Esophagus (tissue), 2 donors: ENCODE results near the gene TMCO4. TPM values are rescaled to one million over a fixed set of nuclear protein-coding genes. Genes with fewer than 3 reads are reported as not detected.

ENCODE experiments used
- H3K27ac ChIP-seq, 2 donors: one replicate each; pipeline ENCODE4 v1.5.1; 2013; ENCODE audit warnings: low read depth in 2 of 2, mild to moderate bottlenecking in 2 of 2, inconsistent platforms in 1 of 2, low read length in 1 of 2, moderate library complexity in 1 of 2
- H3K27me3 ChIP-seq, 2 donors: one replicate each; pipeline ENCODE4 v1.6.1; 2013; ENCODE audit warnings: low read length in 2 of 2, control low read depth in 1 of 2, mild to moderate bottlenecking in 1 of 2; ENCODE audit not compliant: insufficient read depth in 2 of 2, control insufficient read depth in 1 of 2
- H3K36me3 ChIP-seq, 2 donors: one replicate each; pipeline ENCODE4 v1.6.1; 2013; ENCODE audit warnings: low read length in 1 of 2; ENCODE audit not compliant: control insufficient read depth in 2 of 2, insufficient read depth in 2 of 2
- H3K4me1 ChIP-seq, 2 donors: one replicate each; pipeline ENCODE4 v1.6.1; 2013; ENCODE audit warnings: low read length in 1 of 2; ENCODE audit not compliant: control insufficient read depth in 2 of 2, insufficient read depth in 2 of 2
- H3K4me3 ChIP-seq, 2 donors: one replicate each; pipeline ENCODE4 v1.5.1; 2013; ENCODE audit warnings: low read length in 2 of 2, mild to moderate bottlenecking in 2 of 2, low read depth in 1 of 2, moderate library complexity in 1 of 2
- H3K9me3 ChIP-seq, 2 donors: one replicate each; pipeline ENCODE4 v1.6.1; 2013; ENCODE audit warnings: mild to moderate bottlenecking in 2 of 2, low read depth in 1 of 2, low read length in 1 of 2, moderate library complexity in 1 of 2; ENCODE audit not compliant: control insufficient read depth in 2 of 2, insufficient read depth in 1 of 2
- WGBS, 2 donors: extraction: QIAGEN DNeasy Blood & Tissue Kit; methylation state at CpG; one replicate each; pipeline ENCODE4 v1.1.7; 2013; 5-methylcytosine and 5-hydroxymethylcytosine counted together
- polyA plus RNA-seq, 2 donors: library from polyadenylated mRNA; stranded (reverse); fragments of 200-250 nt; gene quantifications; one replicate each; pipeline ENCODE4 v1.2.3, GENCODE V29; 2013
- donor health status: healthy with polysubstance abuse.
- donor health status: Bipolar disorder and iron deficiency.

The TMCO4 gene
- polyA plus RNA-seq, 2 donors = 14.2 to 26.2 TPM

DNA sequence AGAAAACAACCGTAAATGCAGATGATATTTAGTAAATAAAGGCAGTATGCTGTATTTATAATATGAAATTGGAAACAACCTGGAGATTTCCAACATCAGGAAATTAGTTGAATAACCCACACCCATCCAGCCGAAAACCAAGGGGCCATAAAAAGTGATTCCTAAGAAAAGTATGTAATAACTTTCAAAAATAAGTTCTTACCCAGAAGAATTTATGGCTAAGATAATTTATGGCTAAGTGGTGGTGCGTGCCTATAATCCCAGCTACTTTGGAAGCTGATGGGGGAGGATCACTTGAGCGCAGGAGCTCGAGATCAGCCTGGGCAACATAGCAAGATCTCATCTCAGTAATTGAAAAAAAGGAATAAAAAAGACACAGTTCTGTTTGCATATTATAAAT, 43.2 kb downstream of the TMCO4 start:
- H3K9me3 ChIP-seq = peaks cover 0 to 2% of the 10 kb centered on the region in 2 donors
- H3K4me3 ChIP-seq = no peak overlapping the region
- 91 to 94% methylated on average over 5 of the region's 5 CpGs for WGBS, 2 donors
- peaks cover 0 to 8% of the 10 kb centered on the region in 2 donors for H3K36me3 ChIP-seq
- H3K4me1 ChIP-seq = peaks cover 0 to 2% of the 10 kb centered on the region in 2 donors
- H3K27me3 ChIP-seq = no peaks in the 10 kb centered on the region
- no peak overlapping the region for H3K27ac ChIP-seq

DNA sequence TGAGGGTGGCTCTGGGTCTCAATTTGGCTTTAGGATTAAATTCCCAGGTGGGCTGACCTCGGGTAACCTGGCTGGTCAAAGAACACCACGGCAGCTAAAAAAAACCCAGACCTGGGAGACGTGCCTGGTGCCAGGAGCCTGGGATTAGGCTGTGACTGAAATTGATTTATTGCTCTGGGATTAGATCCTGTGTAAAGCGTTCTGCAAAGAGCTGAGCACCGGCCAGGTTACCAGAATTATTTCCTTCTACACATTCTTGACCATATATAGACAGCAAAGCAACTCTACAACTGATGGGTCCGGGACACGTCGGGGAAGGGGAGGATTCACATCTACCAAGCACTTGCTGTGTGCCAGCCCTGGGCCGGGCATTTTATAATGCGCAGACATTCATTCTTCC, 45.2 kb downstream of the TMCO4 start:
- Histone ChIP-seq H3K4me1 (peaks cover 0 to 2% of the 10 kb centered on the region in 2 donors), H3K9me3 (peaks cover 0 to 2% of the 10 kb centered on the region in 2 donors), H3K27me3 (no peaks in the 10 kb centered on the region), H3K36me3 (peaks cover 0 to 10% of the 10 kb centered on the region in 2 donors), H3K27ac (no peak overlapping the region), H3K4me3 (no peak overlapping the region)
- 40 to 42% methylated on average over 10 of the region's 10 CpGs for WGBS, 2 donors

DNA sequence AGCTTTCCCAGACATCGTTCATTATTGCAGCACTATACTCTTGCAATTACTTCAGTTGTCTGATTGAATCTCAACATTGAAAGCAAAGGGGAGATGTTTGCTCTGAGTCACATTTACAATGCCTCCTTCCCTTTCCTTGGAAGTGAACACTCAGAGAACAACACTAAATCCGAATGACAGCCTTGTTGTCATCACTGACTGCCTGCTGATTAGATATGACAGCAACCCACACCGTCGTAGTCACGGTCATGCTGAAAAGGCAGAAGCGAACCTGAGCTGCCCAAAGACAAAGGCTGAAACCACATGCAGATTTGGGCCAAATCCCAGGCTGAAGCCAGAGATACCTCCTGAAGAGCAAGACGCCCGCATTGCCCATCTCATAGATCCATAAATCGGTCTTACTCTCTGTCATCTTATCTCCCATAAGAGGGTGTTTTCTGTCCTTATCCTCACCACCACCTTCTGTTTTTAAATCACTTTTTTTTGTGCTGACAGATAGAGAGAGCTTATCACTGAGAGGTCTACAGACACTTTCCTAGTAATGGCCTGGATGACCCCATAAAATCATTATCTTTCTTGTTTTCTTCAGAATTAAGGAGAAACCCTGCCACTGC, 47.5 kb downstream of the TMCO4 start:
- WGBS, 2 donors = 81 to 91% methylated on average over 9 of the region's 9 CpGs
- peaks cover 0 to 12% of the 10 kb centered on the region in 2 donors for H3K36me3 ChIP-seq
- H3K27ac ChIP-seq = no peak overlapping the region
- H3K4me3 ChIP-seq = no peak overlapping the region
- no peaks in the 10 kb centered on the region for H3K9me3 ChIP-seq
- no peaks in the 10 kb centered on the region for H3K27me3 ChIP-seq
- H3K4me1 ChIP-seq = no peaks in the 10 kb centered on the region

DNA sequence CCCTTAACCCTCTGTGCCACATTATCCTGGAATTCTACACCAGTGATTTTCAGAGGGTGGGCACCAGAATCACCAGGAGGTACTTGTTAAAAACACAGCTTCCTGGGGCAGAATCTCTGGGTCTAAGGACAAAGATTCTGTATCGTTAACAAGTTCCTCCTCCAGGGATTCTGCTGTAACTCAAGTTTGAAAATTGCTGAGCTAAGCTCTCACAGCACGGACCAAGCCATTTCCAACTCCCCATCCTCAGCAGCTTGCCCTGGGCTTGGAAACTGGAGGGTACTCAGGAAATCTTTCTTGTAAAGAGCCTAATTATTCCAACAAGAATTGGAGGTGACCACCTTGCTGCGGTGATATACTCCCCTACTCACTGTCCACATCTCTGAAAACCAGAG, 48.8 kb downstream of the TMCO4 start:
- 93 to 95% methylated on average over 3 of the region's 3 CpGs for WGBS, 2 donors
- Histone ChIP-seq H3K27ac (no peak overlapping the region), H3K4me1 (no peaks in the 10 kb centered on the region)

DNA sequence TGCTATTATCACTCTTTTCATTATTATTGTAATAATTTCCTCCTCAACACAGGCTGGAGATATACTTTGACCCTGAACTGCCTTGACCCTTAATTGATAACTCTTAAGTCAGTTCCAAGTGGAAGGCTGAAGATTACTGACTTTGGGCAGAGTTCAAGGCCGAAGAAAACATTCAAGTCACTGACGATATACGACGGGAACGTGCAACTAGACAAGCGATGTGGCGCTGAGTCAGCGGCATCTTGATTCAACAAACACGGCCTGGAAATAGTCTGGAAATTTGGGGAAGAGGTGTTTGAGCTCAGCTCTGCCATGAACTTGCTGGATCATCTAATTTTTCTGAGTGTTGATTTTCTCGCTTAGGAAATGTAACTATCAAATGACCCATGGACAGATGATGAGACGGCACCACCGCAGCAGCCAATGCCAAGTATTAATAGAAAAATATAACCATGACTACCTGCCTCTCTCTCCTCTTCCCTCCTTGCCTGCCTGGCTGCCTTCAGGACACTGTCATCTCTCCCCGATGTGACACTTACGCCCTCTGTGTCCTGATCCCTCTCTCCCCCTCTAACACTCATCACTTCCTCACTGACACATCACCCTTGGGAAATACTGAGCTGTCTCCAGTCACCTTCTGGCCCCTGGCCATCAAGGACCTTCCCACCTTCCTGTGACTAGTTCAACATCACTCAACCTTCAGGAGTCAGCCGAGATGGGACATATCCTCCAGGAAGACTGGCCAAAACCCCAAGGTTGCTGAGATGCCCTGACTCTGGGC, 49.4 kb downstream of the TMCO4 start:
- Histone ChIP-seq H3K4me3 (no peak overlapping the region), H3K9me3 (no peaks in the 10 kb centered on the region), H3K27ac (no peak overlapping the region), H3K36me3 (peaks cover 0 to 28% of the 10 kb centered on the region in 2 donors), H3K27me3 (no peaks in the 10 kb centered on the region), H3K4me1 (no peaks in the 10 kb centered on the region)
- 88 to 92% methylated on average over 15 of the region's 15 CpGs for WGBS, 2 donors

More for the DNA sequence above, 48.8 kb downstream of the TMCO4 start:
- peaks cover 0 to 22% of the 10 kb centered on the region in 2 donors for H3K36me3 ChIP-seq
- H3K4me3 ChIP-seq = no peak overlapping the region
- no peaks in the 10 kb centered on the region for H3K9me3 ChIP-seq
- no peaks in the 10 kb centered on the region for H3K27me3 ChIP-seq

DNA sequence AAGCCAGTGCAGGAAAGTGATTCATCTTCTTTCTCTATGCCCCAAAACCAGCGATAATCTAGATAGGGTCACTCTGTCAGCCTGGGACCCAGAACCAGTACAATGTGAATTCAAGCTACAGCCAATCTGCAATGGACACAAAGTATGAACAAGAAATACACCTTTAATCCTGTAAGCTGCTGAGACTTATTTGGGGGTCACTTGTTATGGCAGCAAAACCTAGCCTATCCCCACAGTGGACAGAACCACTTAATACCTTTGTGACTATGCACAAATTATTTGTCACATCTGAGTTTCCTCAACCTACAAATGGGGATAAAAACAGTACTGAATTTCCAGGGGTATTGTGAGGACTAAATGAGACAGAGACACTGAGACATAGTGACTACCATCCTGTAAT, 50.0 kb downstream of the TMCO4 start:
- H3K36me3 ChIP-seq = peaks cover under 1 to 32% of the 10 kb centered on the region in 2 donors
- H3K27ac ChIP-seq = no peak overlapping the region
- H3K27me3 ChIP-seq = no peaks in the 10 kb centered on the region
- H3K4me1 ChIP-seq = no peaks in the 10 kb centered on the region
- WGBS, 2 donors = 100% methylated on average over 1 of the region's 1 CpG
- H3K4me3 ChIP-seq = no peak overlapping the region
- H3K9me3 ChIP-seq = no peaks in the 10 kb centered on the region

DNA sequence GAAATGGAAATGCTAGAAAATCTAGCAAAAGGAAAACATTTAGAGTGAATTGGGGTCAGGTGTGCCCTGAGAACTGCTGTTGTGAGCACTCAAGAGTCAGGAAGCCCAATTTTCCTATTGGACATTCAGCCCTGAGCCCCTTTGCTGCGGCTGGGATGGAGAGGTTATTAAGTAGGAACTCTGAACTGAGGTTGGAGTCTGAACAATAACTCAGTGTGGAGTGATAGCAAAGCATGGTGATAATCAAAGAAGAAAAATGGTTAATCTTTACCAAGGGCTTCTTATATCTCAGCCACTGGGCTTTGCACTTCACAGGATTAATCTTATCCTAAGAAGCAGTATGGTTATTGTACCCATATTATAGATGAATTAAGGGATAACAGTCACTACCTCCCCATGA, 52.0 kb downstream of the TMCO4 start:
- no peaks in the 10 kb centered on the region for H3K4me1 ChIP-seq
- 67 to 84% methylated on average over 1 of the region's 1 CpG for WGBS, 2 donors
- H3K36me3 ChIP-seq = peaks cover 4 to 31% of the 10 kb centered on the region in 2 donors
- H3K27ac ChIP-seq = no peak overlapping the region
- H3K27me3 ChIP-seq = no peaks in the 10 kb centered on the region
- H3K4me3 ChIP-seq = no peak overlapping the region
- no peaks in the 10 kb centered on the region for H3K9me3 ChIP-seq

DNA sequence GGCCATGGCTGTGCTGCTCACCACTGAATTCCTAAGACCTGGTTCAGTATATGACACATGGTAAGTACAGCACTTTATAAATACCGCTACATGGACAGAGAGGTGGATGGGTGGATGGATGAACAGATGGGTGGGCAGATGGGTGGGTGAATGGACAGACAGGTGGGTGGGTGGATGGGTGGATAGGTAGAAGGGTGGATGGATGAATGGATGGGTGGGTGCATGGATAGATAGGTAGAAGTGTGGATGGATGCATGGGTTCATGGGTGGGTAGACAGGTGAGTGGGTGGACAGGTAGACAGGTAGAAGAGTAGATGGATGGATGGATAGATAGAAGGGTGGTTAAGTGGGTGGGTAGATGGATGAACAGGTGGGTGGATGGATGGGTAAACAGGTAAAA, 54.8 kb downstream of the TMCO4 start:
- Histone ChIP-seq H3K9me3 (no peaks in the 10 kb centered on the region), H3K27me3 (no peaks in the 10 kb centered on the region), H3K36me3 (peaks cover 4 to 38% of the 10 kb centered on the region in 2 donors), H3K4me3 (no peak overlapping the region), H3K27ac (no peak overlapping the region), H3K4me1 (no peaks in the 10 kb centered on the region)
- WGBS, 2 donors = 100% methylated on average over 1 of the region's 1 CpG

DNA sequence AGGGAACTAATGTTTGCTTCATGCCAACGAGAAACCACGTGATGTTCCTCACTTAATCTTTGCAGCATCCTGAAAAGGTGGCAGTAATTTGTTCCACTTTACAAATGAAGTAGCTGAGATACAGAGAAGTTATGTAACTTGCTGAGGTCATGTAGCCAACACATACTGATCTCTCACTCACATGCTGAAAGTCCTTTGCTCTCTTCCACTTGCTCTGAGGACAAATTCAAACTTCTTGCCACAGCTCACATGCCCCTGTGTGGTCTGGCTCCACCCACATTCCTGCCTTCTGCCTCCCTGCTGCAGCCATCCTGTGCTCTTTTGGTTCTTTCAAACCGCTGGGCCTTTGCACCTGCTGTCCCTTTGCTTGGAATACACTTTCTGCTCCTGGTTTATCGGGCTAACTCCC, 55.4 kb downstream of the TMCO4 start:
- H3K27me3 ChIP-seq = no peaks in the 10 kb centered on the region
- peaks cover 4 to 35% of the 10 kb centered on the region in 2 donors for H3K36me3 ChIP-seq
- no peaks in the 10 kb centered on the region for H3K9me3 ChIP-seq
- 82 to 84% methylated on average over 4 of the region's 4 CpGs for WGBS, 2 donors
- no peak overlapping the region for H3K27ac ChIP-seq
- H3K4me1 ChIP-seq = no peaks in the 10 kb centered on the region
- no peak overlapping the region for H3K4me3 ChIP-seq

DNA sequence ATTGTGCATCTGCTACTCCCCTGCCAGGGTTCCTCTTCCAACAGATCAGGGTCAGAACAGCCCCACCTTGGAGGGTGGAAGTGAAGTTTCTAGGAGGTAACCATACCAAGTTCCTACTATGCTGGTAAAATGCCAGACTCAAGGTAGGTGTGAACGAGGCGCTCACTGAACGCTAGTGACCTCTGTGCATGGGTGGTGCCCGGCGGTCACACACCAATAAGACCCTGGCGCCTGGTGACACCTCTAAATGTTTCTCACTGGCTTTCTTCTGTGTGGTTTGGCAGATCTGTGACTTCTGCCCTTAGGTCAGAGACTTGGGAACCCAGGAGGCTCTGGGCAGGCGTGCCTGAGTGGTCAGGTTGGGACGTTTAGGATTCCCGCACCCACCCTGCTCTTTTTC, 55.9 kb downstream of the TMCO4 start:
- Histone ChIP-seq H3K27ac (no peak overlapping the region), H3K27me3 (no peaks in the 10 kb centered on the region), H3K9me3 (no peaks in the 10 kb centered on the region), H3K4me1 (no peaks in the 10 kb centered on the region), H3K4me3 (no peak overlapping the region), H3K36me3 (peaks cover 4 to 35% of the 10 kb centered on the region in 2 donors)
- WGBS, 2 donors = 82 to 92% methylated on average over 9 of the region's 9 CpGs
